Stimulated activated effector memory CD8-positive, alpha-beta T cell treated with anti-CD3 and anti-CD28 coated beads, Interleukin-12 subunit alpha, Interleukin-12 subunit beta, amount 100 ng/mL, for 72 hours (primary cell): ENCODE measurements around the gene AMBRA1.
"Not testable (repeated sequence)": the region's sequence is repeated elsewhere in the genome, so short reads cannot be mapped to it uniquely, and the experiment has no call there.

ENCODE experiments used
- ATAC-seq: fragments of 150-1000 bp; cut with Tn5 transposase; 2 replicates; pipeline ENCODE4 v1.10.0; 2021
- DNase-seq, 2 donors: peaks; one replicate each; pipeline ENCODE4 v3.0.0; 2021 to 2022; ENCODE audit warnings: low spot score in 2 of 2
- H3K27ac Mint-ChIP-seq: one replicate; pipeline ENCODE4 v1.8.0; 2022; ENCODE audit warnings: mild to moderate bottlenecking, mixed read lengths
- H3K36me3 Mint-ChIP-seq: one replicate; pipeline ENCODE4 v1.8.0; 2022; ENCODE audit warnings: mild to moderate bottlenecking, mixed read lengths
- H3K4me1 Mint-ChIP-seq: one replicate; pipeline ENCODE4 v1.8.0; 2022; ENCODE audit warnings: mixed read lengths
- H3K4me3 Mint-ChIP-seq: one replicate; pipeline ENCODE4 v1.8.0; 2022; ENCODE audit warnings: mild to moderate bottlenecking, mixed read lengths
- H3K9me3 Mint-ChIP-seq: one replicate; pipeline ENCODE4 v1.8.0; 2022; ENCODE audit warnings: mixed read lengths

AMBRA1 gene

GRCh38 chr11:46372501-46372900, 221.3 kb downstream of the AMBRA1 start:
- Mint-ChIP-seq H3K4me1 (peaks cover 18% of the 10 kb centered on the region), H3K27ac (peak overlapping the region; percentile 23), H3K36me3 (peaks cover 89% of the 10 kb centered on the region)
- H3K4me3 Mint-ChIP-seq, DNase-seq, H3K9me3 Mint-ChIP-seq, ATAC-seq: not testable (repeated sequence)

- H3K9me3 Mint-ChIP-seq, result no peaks in the 10 kb centered on the region
- H3K27ac Mint-ChIP-seq, result peak overlapping the region; percentile 23
- no peak overlapping the region for H3K4me3 Mint-ChIP-seq
- DNase-seq (no peak), ATAC-seq (no peak)
- peaks cover 22% of the 10 kb centered on the region for H3K4me1 Mint-ChIP-seq
- H3K36me3 Mint-ChIP-seq, result peaks cover 86% of the 10 kb centered on the region
Observed at GRCh38 chr11:46372086-46372485, 221.7 kb downstream of the AMBRA1 start.

- ATAC-seq, H3K27ac Mint-ChIP-seq, H3K9me3 Mint-ChIP-seq, H3K4me3 Mint-ChIP-seq, DNase-seq: not testable (repeated sequence)
- Mint-ChIP-seq H3K36me3 (peaks cover 78% of the 10 kb centered on the region), H3K4me1 (peaks cover 25% of the 10 kb centered on the region)
Observed at GRCh38 chr11:46371262-46371661, 222.6 kb downstream of the AMBRA1 start.

GRCh38 chr11:46370253-46370652, 223.6 kb downstream of the AMBRA1 start:
- ATAC-seq (no peak), DNase-seq (no peak)
- H3K9me3 Mint-ChIP-seq, result no peaks in the 10 kb centered on the region
- H3K4me1 Mint-ChIP-seq, result peaks cover 25% of the 10 kb centered on the region
- H3K27ac Mint-ChIP-seq, result peak overlapping the region; percentile 37
- H3K4me3 Mint-ChIP-seq, result no peak overlapping the region
- H3K36me3 Mint-ChIP-seq, result peaks cover 73% of the 10 kb centered on the region

GRCh38 chr11:46369458-46370152, 224.2 kb downstream of the AMBRA1 start:
- Mint-ChIP-seq H3K4me1 (peaks cover 32% of the 10 kb centered on the region), H3K36me3 (peaks cover 66% of the 10 kb centered on the region), H3K4me3 (no peak overlapping the region), H3K9me3 (no peaks in the 10 kb centered on the region), H3K27ac (peak overlapping the region; percentile 37)
- ATAC-seq (peak; percentile 64), DNase-seq (peak in 1 of 2 donors; percentile 80)

GRCh38 chr11:46367916-46368267, 225.9 kb downstream of the AMBRA1 start:
- no peak for DNase-seq
- Mint-ChIP-seq H3K27ac (peak overlapping the region; percentile 67), H3K4me1 (peaks cover 45% of the 10 kb centered on the region), H3K4me3 (no peak overlapping the region), H3K9me3 (no peaks in the 10 kb centered on the region), H3K36me3 (peaks cover 54% of the 10 kb centered on the region)
- ATAC-seq, result no peak

- peak overlapping the region; percentile 67 for H3K27ac Mint-ChIP-seq
- peak overlapping the region; percentile 32 for H3K4me3 Mint-ChIP-seq
- no peaks in the 10 kb centered on the region for H3K9me3 Mint-ChIP-seq
- H3K4me1 Mint-ChIP-seq, result peaks cover 51% of the 10 kb centered on the region
- ATAC-seq (peak; percentile 85), DNase-seq (peak; percentile 72 to 88)
- H3K36me3 Mint-ChIP-seq, result peaks cover 49% of the 10 kb centered on the region
Observed at GRCh38 chr11:46367244-46367915, 226.4 kb downstream of the AMBRA1 start.

GRCh38 chr11:46366661-46367161, 227.1 kb downstream of the AMBRA1 start:
- Mint-ChIP-seq H3K27ac (no peak overlapping the region), H3K9me3 (no peaks in the 10 kb centered on the region), H3K4me1 (peaks cover 56% of the 10 kb centered on the region), H3K36me3 (peaks cover 42% of the 10 kb centered on the region), H3K4me3 (peak overlapping the region; percentile 32)
- ATAC-seq (no peak), DNase-seq (no peak)

GRCh38 chr11:46366260-46366659, 227.6 kb downstream of the AMBRA1 start:
- no peak overlapping the region for H3K4me3 Mint-ChIP-seq
- no peaks in the 10 kb centered on the region for H3K9me3 Mint-ChIP-seq
- DNase-seq (no peak), ATAC-seq (no peak)
- H3K27ac Mint-ChIP-seq, result no peak overlapping the region
- peaks cover 61% of the 10 kb centered on the region for H3K4me1 Mint-ChIP-seq
- peaks cover 39% of the 10 kb centered on the region for H3K36me3 Mint-ChIP-seq

GRCh38 chr11:46364791-46365190, 229.0 kb downstream of the AMBRA1 start:
- no peak overlapping the region for H3K4me3 Mint-ChIP-seq
- peaks cover 29% of the 10 kb centered on the region for H3K36me3 Mint-ChIP-seq
- H3K4me1 Mint-ChIP-seq, result peaks cover 66% of the 10 kb centered on the region
- DNase-seq, result no peak
- H3K9me3 Mint-ChIP-seq, result no peaks in the 10 kb centered on the region
- ATAC-seq, result no peak
- H3K27ac Mint-ChIP-seq, result peak overlapping the region; percentile 96

GRCh38 chr11:46364056-46364455, 229.8 kb downstream of the AMBRA1 start:
- Mint-ChIP-seq H3K27ac (peak overlapping the region; percentile 96), H3K9me3 (no peaks in the 10 kb centered on the region), H3K4me1 (peaks cover 60% of the 10 kb centered on the region), H3K36me3 (peaks cover 22% of the 10 kb centered on the region), H3K4me3 (peak overlapping the region; percentile 11)
- no peak for DNase-seq
- ATAC-seq, result no peak

- Mint-ChIP-seq H3K4me3 (peak overlapping the region; percentile 80), H3K27ac (peak overlapping the region; percentile 96), H3K4me1 (peaks cover 58% of the 10 kb centered on the region), H3K9me3 (no peaks in the 10 kb centered on the region), H3K36me3 (peaks cover 16% of the 10 kb centered on the region)
- ATAC-seq, result no peak
- DNase-seq, result no peak
Observed at GRCh38 chr11:46363455-46364005, 230.3 kb downstream of the AMBRA1 start.

- Mint-ChIP-seq H3K27ac (peak overlapping the region; percentile 96), H3K4me3 (peak overlapping the region; percentile 80), H3K4me1 (peaks cover 53% of the 10 kb centered on the region), H3K9me3 (no peaks in the 10 kb centered on the region), H3K36me3 (peaks cover 11% of the 10 kb centered on the region)
- ATAC-seq (no peak), DNase-seq (no peak)
Observed at GRCh38 chr11:46363031-46363407, 230.8 kb downstream of the AMBRA1 start.

GRCh38 chr11:46362156-46363030, 231.4 kb downstream of the AMBRA1 start:
- Mint-ChIP-seq H3K36me3 (peaks cover 5% of the 10 kb centered on the region), H3K9me3 (no peaks in the 10 kb centered on the region), H3K27ac (peak overlapping the region; percentile 96), H3K4me3 (peak overlapping the region; percentile 80), H3K4me1 (peaks cover 55% of the 10 kb centered on the region)
- DNase-seq (no peak), ATAC-seq (no peak)
